ENCODE data around the gene CPLX3. TPM values are rescaled to one million over a fixed set of nuclear protein-coding genes. Genes with fewer than 3 reads are reported as not detected.

Gene CPLX3, protein sequence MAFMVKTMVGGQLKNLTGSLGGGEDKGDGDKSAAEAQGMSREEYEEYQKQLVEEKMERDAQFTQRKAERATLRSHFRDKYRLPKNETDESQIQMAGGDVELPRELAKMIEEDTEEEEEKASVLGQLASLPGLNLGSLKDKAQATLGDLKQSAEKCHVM
- total RNA-seq, result under 1 TPM in 1 of 2 experiments, not detected in 1; 0.18 TPM

DNA sequence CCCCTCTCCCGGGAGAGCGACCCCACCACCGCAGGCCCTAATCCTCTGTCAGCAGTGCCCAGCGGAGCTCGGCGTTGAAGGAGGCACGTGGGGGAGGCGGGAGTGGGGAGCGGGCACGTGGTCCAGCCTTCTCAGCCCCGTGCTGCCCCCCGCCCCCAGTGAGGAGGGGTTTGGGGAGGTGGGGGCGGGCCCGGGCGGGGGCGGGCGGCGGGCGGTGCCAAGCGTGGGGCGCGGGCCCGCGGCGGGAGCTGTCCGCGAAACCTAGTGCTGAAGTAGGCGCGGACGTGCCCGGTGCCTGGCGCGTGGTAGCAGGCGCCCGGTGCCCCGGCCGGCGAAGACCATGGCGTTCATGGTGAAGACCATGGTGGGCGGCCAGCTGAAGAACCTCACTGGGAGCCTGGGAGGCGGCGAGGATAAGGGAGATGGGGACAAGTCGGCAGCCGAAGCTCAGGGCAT, at the start of gene CPLX3:
Gene CPLX3 (plus strand): TSS at position 264 of the 456 bp plus-strand sequence. CDS start 77 bp downstream, at position 341.
- no peak within 1 kb of the TSS for H3K4me3 Mint-ChIP-seq
- peaks cover 14% of the 10 kb centered on the region for H3K4me1 Mint-ChIP-seq
- H3K9me3 Mint-ChIP-seq, result no peaks in the 10 kb centered on the region
- H3K27ac Mint-ChIP-seq, result no peak within 1 kb of the TSS
- no peaks in the 10 kb centered on the region for H3K36me3 Mint-ChIP-seq (ENCODE audit: low read depth)
- peaks cover 25% of the 10 kb centered on the region for H3K27me3 Mint-ChIP-seq
- peak; percentile 66 for DNase-seq
- CTCF ChIA-PET, result interaction anchor here (1.0 to 1.5 kb wide), 5 partner anchors 9 to 58 kb away, joined by 3 read pairs; no protein-coding TSS in a partner anchor
- POLR2A ChIA-PET, result interaction anchor here (1.4 to 2.4 kb wide), 2 partner anchors 18 to 43 kb away, joined by 3 to 5 read pairs; no protein-coding TSS in a partner anchor

DNA sequence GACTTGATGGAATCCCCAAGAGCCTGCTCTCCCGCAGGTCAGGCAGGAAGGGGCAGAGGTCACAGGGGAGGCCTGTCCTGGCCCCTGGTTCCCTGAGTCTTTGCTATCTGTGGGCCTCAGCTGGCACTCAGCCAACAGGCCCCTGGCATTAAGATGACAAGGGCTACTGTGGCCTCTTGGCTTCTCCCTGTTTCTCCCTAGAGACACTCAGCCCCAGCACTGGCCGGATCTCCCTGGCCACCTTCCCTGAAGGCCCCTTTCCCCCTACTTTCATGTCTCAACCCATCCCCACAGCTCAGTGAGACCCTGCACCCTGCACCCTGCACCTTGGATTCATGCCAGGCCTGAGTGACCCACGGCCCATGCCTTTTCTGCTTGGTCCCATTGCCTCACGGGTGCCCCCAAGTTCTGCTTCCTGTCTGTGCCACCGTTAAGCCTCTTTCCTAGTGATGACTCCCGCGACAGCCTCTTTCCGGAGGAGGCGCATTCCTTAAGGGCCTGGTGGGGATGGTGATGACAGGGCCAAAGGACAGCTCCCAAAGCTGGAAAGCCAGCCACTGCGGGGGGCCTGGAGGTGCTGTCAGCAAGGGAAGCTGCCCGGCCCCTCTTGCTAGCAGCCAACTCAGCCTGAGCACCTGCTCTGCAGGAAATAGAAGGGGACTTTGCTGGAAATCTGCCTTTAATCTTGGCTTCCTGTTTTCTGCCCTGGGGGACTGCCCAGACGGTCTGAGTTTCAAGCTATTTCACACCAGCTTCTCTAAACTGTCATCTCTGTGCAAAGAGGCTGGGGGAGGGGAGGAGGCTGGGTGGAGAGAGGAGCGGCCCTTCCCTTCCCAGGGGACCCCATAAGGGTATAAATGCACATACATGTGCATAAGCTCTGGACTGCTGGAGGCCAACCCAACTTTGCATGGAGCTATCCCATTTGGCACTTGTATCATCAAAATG, 49.3 kb upstream of the CPLX3 start:
- Mint-ChIP-seq H3K27ac (peak overlapping the region; percentile 100), H3K4me3 (peak overlapping the region; percentile 68), H3K4me1 (peaks cover 72% of the 10 kb centered on the region), H3K27me3 (no peaks in the 10 kb centered on the region), H3K9me3 (no peaks in the 10 kb centered on the region), H3K36me3 (ENCODE audit: low read depth) (peaks cover 19% of the 10 kb centered on the region)
- peak; percentile 60 for DNase-seq
- POLR2A ChIA-PET, result interaction anchor here (0.6 to 27.8 kb wide), 22 partner anchors 9 to 425 kb away, joined by 3 to 1214 read pairs (median 3); partner anchors contain the start of genes ARID3B, C15orf39, CLK3 and COX5A
- CTCF ChIA-PET, result interaction anchor here (0.7 to 38.3 kb wide), 13 partner anchors 3 to 673 kb away, joined by 3 to 1235 read pairs (median 5); partner anchors contain the start of genes CSK, FAM219B, LMAN1L and RPP25

DNA sequence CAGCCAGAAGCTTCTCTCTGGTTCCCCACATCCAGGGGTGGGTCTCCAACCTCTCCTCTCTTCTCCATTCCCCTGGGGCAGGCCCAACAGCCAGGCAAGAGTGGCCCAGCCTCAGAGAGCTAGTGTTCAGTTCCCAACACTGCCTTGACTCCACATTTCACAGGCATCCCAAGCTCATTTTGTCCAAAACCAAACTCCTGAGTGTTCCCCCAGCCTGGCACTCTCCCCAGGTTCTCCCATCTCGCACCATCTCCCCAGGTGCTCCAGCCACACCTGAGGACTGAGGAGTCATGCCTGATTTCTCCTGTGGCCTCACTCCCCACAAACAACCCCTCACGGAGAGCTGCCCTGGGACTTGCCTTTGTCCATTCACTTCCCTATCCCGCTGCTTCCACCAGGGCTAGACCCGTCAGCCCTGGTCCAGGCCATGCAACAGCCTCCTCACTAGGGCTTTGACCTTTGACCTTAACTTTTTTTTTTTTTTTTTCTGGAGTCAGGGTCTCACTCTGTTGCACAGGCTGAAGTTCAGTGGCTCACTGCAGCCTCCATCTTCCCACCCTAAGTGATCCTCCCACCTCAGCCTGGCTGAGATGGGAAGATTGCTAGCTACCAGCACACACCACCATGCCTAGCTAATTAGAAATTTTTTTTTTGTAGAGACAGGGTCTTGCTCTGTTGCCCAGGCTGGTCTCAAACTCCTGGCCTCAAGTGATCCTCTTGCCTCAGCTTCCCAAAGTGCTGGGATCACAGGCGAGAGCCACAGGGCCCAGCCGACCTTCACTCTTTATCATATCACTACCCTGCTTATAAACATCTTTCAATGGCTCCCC, 48.4 kb upstream of the CPLX3 start:
- peaks cover 71% of the 10 kb centered on the region for H3K4me1 Mint-ChIP-seq
- peak overlapping the region; percentile 68 for H3K4me3 Mint-ChIP-seq
- H3K9me3 Mint-ChIP-seq, result no peaks in the 10 kb centered on the region
- peak overlapping the region; percentile 100 for H3K27ac Mint-ChIP-seq
- DNase-seq, result no peak
- POLR2A ChIA-PET, result interaction anchor here (0.6 to 35.1 kb wide), 23 partner anchors 3 to 424 kb away, joined by 3 to 1214 read pairs (median 3); partner anchors contain the start of genes ARID3B, C15orf39, CLK3 and COX5A
- peaks cover 23% of the 10 kb centered on the region for H3K36me3 Mint-ChIP-seq (ENCODE audit: low read depth)
- H3K27me3 Mint-ChIP-seq, result no peaks in the 10 kb centered on the region
- CTCF ChIA-PET, result interaction anchor here (0.8 to 38.3 kb wide), 12 partner anchors 2 to 179 kb away, joined by 3 to 1235 read pairs (median 5); partner anchors contain the start of genes CSK, FAM219B, LMAN1L and RPP25

DNA sequence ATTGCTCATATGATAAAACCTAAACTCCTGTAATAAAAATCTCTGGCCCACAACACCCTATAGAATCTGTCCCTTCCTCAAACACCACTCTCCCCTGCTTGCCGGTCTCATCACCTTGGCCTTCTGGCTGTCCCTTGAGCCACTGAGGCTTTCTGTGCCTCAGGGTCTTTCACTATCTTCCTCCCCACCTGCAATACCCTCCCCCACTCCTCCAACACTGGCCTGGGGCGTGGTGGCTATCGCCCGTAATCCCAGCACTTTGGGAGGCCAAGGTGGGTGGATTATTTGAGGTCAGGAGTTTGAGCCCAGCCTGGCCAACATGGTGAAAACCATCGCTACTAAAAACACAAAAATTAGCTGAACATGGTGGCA, 47.8 kb upstream of the CPLX3 start:
- peak overlapping the region; percentile 100 for H3K27ac Mint-ChIP-seq

DNA sequence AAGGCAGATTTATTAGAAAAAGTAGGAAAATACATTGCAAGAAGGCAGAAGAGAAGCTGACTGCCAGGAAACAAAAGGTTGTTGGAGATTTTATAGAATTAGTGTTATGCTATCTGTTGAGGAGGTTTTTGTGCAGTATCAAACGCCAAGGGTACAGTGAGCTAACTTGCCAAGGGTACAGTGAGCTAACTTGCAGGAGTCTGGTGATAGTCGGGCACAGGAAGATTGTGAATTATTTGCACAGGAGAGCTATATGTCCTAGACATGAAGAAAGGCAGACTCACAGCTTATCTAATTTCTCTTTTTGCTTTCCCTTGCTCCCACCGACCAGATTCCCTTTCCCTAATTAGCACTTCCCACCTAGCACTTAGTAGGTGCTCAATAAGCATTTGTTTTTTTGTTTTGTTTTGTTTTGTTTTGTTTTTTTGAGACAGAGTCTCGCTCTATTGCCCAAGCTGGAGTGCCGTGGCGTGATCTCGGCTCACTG, 47.2 kb upstream of the CPLX3 start:
- peaks cover 35% of the 10 kb centered on the region for H3K36me3 Mint-ChIP-seq (ENCODE audit: low read depth)
- peak overlapping the region; percentile 8 for H3K4me3 Mint-ChIP-seq
- ChIA-PET CTCF (interaction anchor here (0.8 to 38.3 kb wide), 6 partner anchors 1 to 175 kb away, joined by 3 to 1235 read pairs (median 5); partner anchors contain the start of genes CSK and LMAN1L), POLR2A (interaction anchor here (0.8 to 35.1 kb wide), 8 partner anchors 2 to 392 kb away, joined by 3 to 1214 read pairs (median 4); partner anchors contain the start of genes ARID3B, CLK3, CSK and LMAN1L)
- no peaks in the 10 kb centered on the region for H3K27me3 Mint-ChIP-seq
- no peak for DNase-seq
- H3K27ac Mint-ChIP-seq, result peak overlapping the region; percentile 100
- H3K4me1 Mint-ChIP-seq, result peaks cover 67% of the 10 kb centered on the region
- no peaks in the 10 kb centered on the region for H3K9me3 Mint-ChIP-seq

More for the DNA sequence above, 47.8 kb upstream of the CPLX3 start:
- Mint-ChIP-seq H3K27me3 (no peaks in the 10 kb centered on the region), H3K9me3 (no peaks in the 10 kb centered on the region), H3K36me3 (ENCODE audit: low read depth) (peaks cover 29% of the 10 kb centered on the region), H3K4me1 (peaks cover 71% of the 10 kb centered on the region), H3K4me3 (no peak overlapping the region)
- POLR2A ChIA-PET, result interaction anchor here (0.8 to 35.1 kb wide), 8 partner anchors 3 to 393 kb away, joined by 3 to 1214 read pairs (median 4); partner anchors contain the start of genes ARID3B, CLK3, CSK and LMAN1L
- CTCF ChIA-PET, result interaction anchor here (0.8 to 38.3 kb wide), 5 partner anchors 1 to 172 kb away, joined by 3 to 1235 read pairs (median 6); partner anchors contain the start of genes CSK and LMAN1L
- no peak for DNase-seq

DNA sequence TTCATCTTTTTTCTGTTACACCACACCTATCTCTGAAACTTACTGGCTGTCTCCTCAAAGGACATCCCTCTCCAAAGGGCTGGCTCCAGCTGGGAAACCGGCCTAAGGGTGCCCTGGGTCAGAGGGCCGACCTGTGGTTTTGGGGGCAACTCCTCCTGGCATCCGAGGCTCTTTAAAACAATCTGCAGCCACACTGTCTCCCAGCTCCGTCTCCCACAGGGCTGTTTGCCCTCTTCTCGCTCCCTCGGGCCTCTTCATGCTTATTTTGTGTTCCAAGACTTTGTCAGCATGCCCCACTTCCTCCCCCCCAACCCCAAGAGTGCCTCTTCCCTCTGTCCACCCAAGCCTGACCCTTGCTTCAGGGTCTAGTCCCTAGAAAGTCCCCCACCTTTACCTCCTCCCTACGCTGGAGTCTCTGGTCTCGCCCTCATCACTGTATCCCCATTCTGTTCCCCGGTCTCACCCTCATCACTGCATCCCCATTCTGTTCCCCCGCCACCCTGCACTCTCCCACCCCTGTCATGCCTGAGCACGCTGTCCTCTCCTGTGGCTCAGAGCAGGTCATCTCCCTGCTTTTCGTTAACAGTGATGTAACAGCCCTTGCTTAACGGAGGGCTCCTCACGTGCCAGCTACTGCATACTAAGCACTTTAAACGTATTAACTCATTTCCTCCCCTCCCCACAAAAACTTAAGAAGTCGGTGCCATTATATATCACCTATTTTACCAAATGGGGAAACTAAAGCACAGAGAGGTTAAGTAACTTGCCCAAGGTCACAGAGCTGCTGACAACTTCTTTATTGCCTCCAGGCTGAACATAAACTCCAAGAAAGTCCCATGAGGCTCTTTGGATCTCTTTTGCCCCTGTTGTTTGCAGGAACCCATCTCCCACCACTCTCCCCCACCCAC, 45.6 kb upstream of the CPLX3 start:
- Mint-ChIP-seq H3K27ac (peak overlapping the region; percentile 100), H3K27me3 (no peaks in the 10 kb centered on the region), H3K4me3 (peak overlapping the region; percentile 91), H3K36me3 (ENCODE audit: low read depth) (peaks cover 50% of the 10 kb centered on the region), H3K9me3 (no peaks in the 10 kb centered on the region), H3K4me1 (peaks cover 67% of the 10 kb centered on the region)
- CTCF ChIA-PET, result interaction anchor here (0.7 to 38.3 kb wide), 15 partner anchors 1 to 671 kb away, joined by 3 to 1235 read pairs (median 4); partner anchors contain the start of genes CSK, LMAN1L and SIN3A
- DNase-seq, result peak; percentile 66
- POLR2A ChIA-PET, result interaction anchor here (0.7 to 35.1 kb wide), 20 partner anchors 1 to 673 kb away, joined by 3 to 1214 read pairs (median 5); partner anchors contain the start of genes ARID3B, CLK3, COX5A and CSK

DNA sequence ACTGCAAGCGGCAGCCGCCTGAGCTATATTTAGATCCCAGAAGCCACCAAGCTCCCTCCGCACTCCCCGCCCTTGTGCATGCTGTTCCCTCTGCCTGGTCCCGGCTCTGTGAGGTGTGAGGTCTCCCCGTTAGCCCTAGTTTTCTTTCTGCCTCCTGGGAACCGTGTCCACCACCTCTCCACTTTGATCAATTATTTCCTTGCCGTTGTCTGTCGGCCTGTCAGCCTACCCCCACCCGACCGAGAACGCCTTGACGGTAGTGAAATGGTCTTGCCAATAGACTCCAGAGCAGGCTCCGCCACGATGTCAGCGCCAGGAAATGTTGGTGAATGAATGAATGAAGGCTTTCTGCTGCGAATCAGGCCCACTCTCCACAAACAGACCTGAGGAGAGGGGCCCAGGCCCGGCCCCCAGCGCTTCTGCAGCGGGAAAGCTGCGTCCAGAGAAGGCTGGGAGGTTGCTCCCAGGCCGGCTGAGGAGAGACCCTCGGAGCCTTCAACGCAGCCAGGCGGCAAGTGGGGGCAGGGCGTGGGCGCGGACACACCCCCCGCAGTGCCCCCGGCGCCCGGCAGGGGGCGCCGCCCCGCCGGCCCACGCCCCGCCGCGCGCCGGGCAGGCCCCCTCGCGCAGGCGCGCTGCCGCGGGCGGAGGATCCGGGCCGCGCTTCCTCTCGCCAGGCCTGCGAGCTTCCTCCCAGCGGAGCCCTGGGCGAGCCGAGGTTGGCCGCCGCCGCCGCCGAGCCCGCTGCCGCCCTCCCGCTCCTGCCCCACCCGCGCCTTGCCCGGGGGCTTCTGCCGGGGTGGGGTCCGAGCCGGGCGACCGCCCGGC, 44.8 kb upstream of the CPLX3 start, which contains the start of gene CSK:
Gene CSK (plus strand): TSS at position 650 of the 828 bp plus-strand sequence. CDS start 16,218 bp downstream, outside the sequence.
- Mint-ChIP-seq H3K9me3 (no peaks in the 10 kb centered on the region), H3K27ac (peak within 1 kb of the TSS; percentile 100), H3K4me1 (peaks cover 60% of the 10 kb centered on the region), H3K4me3 (peak within 1 kb of the TSS; percentile 91), H3K36me3 (ENCODE audit: low read depth) (peaks cover 57% of the 10 kb centered on the region), H3K27me3 (no peaks in the 10 kb centered on the region)
- peak; percentile 83 for DNase-seq
- ChIA-PET CTCF (interaction anchor here (0.6 to 38.3 kb wide), 10 partner anchors 2 to 670 kb away, joined by 3 to 1235 read pairs (median 6); partner anchors contain the start of genes CSK, LMAN1L and SIN3A), POLR2A (interaction anchor here (0.9 to 35.1 kb wide), 12 partner anchors 0 to 670 kb away, joined by 3 to 1214 read pairs (median 5); partner anchors contain the start of genes COX5A, CSK, LMAN1L and SIN3A)

DNA sequence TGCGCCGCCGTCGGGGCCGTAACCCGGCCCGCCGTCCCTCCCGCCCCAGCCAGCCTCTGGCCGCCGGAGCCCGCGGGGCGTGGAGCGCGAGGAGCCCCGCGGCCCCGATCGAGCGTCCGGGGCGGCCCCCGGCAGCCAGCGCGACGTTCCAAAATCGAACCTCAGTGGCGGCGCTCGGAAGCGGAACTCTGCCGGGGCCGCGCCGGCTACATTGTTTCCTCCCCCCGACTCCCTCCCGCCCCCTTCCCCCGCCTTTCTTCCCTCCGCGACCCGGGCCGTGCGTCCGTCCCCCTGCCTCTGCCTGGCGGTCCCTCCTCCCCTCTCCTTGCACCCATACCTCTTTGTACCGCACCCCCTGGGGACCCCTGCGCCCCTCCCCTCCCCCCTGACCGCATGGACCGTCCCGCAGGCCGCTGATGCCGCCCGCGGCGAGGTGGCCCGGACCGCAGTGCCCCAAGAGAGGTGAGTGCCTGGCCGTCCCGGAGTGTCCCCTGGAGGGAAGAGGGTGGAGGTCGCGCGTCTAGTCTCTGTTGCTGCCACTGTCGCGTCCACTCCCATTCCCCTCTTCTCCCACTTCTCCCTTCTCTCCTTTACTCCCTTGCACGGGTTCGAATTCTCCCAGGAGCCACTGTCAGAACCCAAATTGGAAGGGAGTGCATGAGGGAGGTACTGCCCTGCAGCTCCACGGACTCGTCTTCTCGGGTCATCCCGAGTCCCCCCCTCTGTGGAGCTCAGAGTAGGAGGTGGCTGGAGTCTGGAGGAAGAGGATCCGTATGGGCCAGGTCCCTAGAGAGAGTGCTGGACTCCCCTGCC, 44.0 kb upstream of the CPLX3 start:
- Mint-ChIP-seq H3K4me1 (peaks cover 58% of the 10 kb centered on the region), H3K4me3 (peak overlapping the region; percentile 85), H3K9me3 (no peaks in the 10 kb centered on the region), H3K27me3 (no peaks in the 10 kb centered on the region), H3K36me3 (ENCODE audit: low read depth) (peaks cover 64% of the 10 kb centered on the region), H3K27ac (peak overlapping the region; percentile 97)
- POLR2A ChIA-PET, result interaction anchor here (0.7 to 35.1 kb wide), 11 partner anchors 1 to 242 kb away, joined by 3 to 1214 read pairs (median 7); partner anchors contain the start of genes CLK3, CPLX3, CSK and LMAN1L
- CTCF ChIA-PET, result interaction anchor here (1.1 to 38.3 kb wide), 5 partner anchors 2 to 168 kb away, joined by 3 to 1235 read pairs (median 6); partner anchors contain the start of genes COX5A, CSK and LMAN1L
- DNase-seq, result peak; percentile 74

All from activated CD4-positive, alpha-beta memory T cell treated with anti-CD3 and anti-CD28 coated beads, Interleukin-2, amount 10 ng/mL, durations not matched to agents 7 days and 5 days (primary cell).